Stimulated activated CD4-positive, alpha-beta T cell treated with anti-CD3 and anti-CD28 coated beads, Interleukin-1b, Interleukin-23, amount 100 ng/mL, for 1 hour (primary cell): ENCODE measurements around the gene ZNF213.

Source experiments
- DNase-seq, 2 donors: peaks; one replicate each; pipeline ENCODE4 v3.0.0-alpha.2; 2020; ENCODE audit warnings: low read depth in 2 of 2

The ZNF213 gene

GRCh38 chr16:3134338-3135125 is at the start of gene ZNF213:
Gene ZNF213, plus strand, starts transcription at chr16:3135029. Its CDS starts 2,252 bp downstream, at chr16:3137281.
- peak; percentile 62 to 84 for DNase-seq

- DNase-seq: no peak
Observed at GRCh38 chr16:3085868-3086595, 48.8 kb upstream of the ZNF213 start.

GRCh38 chr16:3086596-3087242 is 48.1 kb upstream of the ZNF213 start:
- no peak for DNase-seq

GRCh38 chr16:3087243-3088235 is 47.3 kb upstream of the ZNF213 start:
- DNase-seq: no peak

- DNase-seq: no peak
Observed at GRCh38 chr16:3088450-3088849, 46.4 kb upstream of the ZNF213 start.

- no peak for DNase-seq
Observed at GRCh38 chr16:3088925-3089716, 45.7 kb upstream of the ZNF213 start.

GRCh38 chr16:3089717-3090592 is 44.9 kb upstream of the ZNF213 start:
- no peak for DNase-seq

GRCh38 chr16:3091551-3091950 is 43.3 kb upstream of the ZNF213 start:
- DNase-seq: no peak

- DNase-seq: no peak
Observed at GRCh38 chr16:3092501-3092941, 42.3 kb upstream of the ZNF213 start.

- no peak for DNase-seq
Observed at GRCh38 chr16:3094289-3095027, 40.4 kb upstream of the ZNF213 start.

GRCh38 chr16:3095869-3096268 is 39.0 kb upstream of the ZNF213 start:
- DNase-seq: no peak

- no peak for DNase-seq
Observed at GRCh38 chr16:3096362-3096761, 38.5 kb upstream of the ZNF213 start.

- DNase-seq: no peak
Observed at GRCh38 chr16:3097266-3097665, 37.6 kb upstream of the ZNF213 start.

- DNase-seq: no peak
Observed at GRCh38 chr16:3098459-3099394, 36.1 kb upstream of the ZNF213 start, which contains the start of gene ZSCAN10. Gene ZSCAN10, minus strand, starts transcription at chr16:3099294. Its CDS starts 6,357 bp downstream, at chr16:3092937.

- no peak for DNase-seq
Observed at GRCh38 chr16:3099395-3099731, 35.5 kb upstream of the ZNF213 start.

GRCh38 chr16:3099732-3100499 is 34.9 kb upstream of the ZNF213 start:
- peak; percentile 86 to 91 for DNase-seq
